H1 (cell line): Measurements from ENCODE around the gene RPS17. TPM values are rescaled to one million over a fixed set of nuclear protein-coding genes. Genes with fewer than 3 reads are reported as not detected.

Experiments used
- CTCF ChIA-PET: fragments of 300-600 bp; sonication (Branson Sonifier 250); formaldehyde crosslinking; loops from one replicate; lab custom pipeline; 2021; ENCODE audit not compliant: partially characterized antibody; lab: Charles Lee
- POLR2A ChIA-PET: fragments of 300-600 bp; sonication (Branson Sonifier 250); formaldehyde crosslinking; loops from one replicate; lab custom pipeline; 2021; ENCODE audit warnings: inconsistent platforms; ENCODE audit not compliant: partially characterized antibody; lab: Charles Lee
- DNase-seq, 2 experiments: peaks; one replicate each; pipeline versions ENCODE4 v3.0.0 to v3.0.0-alpha.2; 2010 to 2022; ENCODE audit warnings: low spot score in 2 of 2, low read depth in 1 of 2, mixed read lengths in 1 of 2
- FAIRE-seq: peaks from 2 replicates; lab custom pipeline; 2011; peaks lifted over from hg19 to GRCh38; lab: Jason Lieb, UNC
- H2AFZ ChIP-seq: 2 replicates; pipeline ENCODE4 v1.8.1; 2012; ENCODE audit warnings: low read length, inconsistent platforms
- H2AK5ac ChIP-seq: 2 replicates; pipeline ENCODE4 v1.6.1; 2013; ENCODE audit warnings: low read depth, low read length
- H2BK120ac ChIP-seq: replicated peaks from 2 replicates; pipeline ENCODE3; 2013; ENCODE audit warnings: low read depth, low read length, inconsistent platforms
- H2BK12ac ChIP-seq: 2 replicates; pipeline ENCODE4 v1.6.1; 2013; ENCODE audit warnings: low read depth, low read length
- H2BK15ac ChIP-seq: 2 replicates; pipeline ENCODE4 v1.6.1; 2013; ENCODE audit warnings: low read length
- H2BK20ac ChIP-seq: 2 replicates; pipeline ENCODE4 v1.6.1; 2013; ENCODE audit warnings: low read length
- H2BK5ac ChIP-seq: 2 replicates; pipeline ENCODE4 v1.6.1; 2013; ENCODE audit warnings: low read depth, low read length
- H3K14ac ChIP-seq: 2 replicates; pipeline ENCODE4 v1.6.1; 2013; ENCODE audit warnings: inconsistent platforms; ENCODE audit not compliant: insufficient read length
- H3K18ac ChIP-seq: 2 replicates; pipeline ENCODE4 v1.6.1; 2013; ENCODE audit warnings: low read length; ENCODE audit errors: extremely low read depth
- H3K23ac ChIP-seq: 2 replicates; pipeline ENCODE4 v1.6.1; 2013; ENCODE audit warnings: inconsistent platforms; ENCODE audit not compliant: insufficient read length
- H3K23me2 ChIP-seq: 2 replicates; pipeline ENCODE4 v1.6.1; 2013; ENCODE audit warnings: low read depth, low read length
- H3K27ac ChIP-seq: 2 replicates; pipeline ENCODE4 v1.6.1; 2011; ENCODE audit warnings: low read depth, low read length, inconsistent platforms
- H3K27me3 ChIP-seq, 4 experiments: replicated peaks in 1 of 4; 1 replicate in 1 of 4; 2 replicates in 3 of 4; pipeline versions ENCODE4 v1.6.1 to v1.8.1; 2011 to 2013; ENCODE audit warnings: low read length in 3 of 4, mild to moderate bottlenecking in 3 of 4, inconsistent platforms in 2 of 4, mixed read lengths in 2 of 4, moderate library complexity in 1 of 4; ENCODE audit not compliant: control insufficient read depth in 3 of 4, insufficient read depth in 3 of 4; ENCODE audit errors: extremely low read depth in 1 of 4
- H3K36me3 ChIP-seq, 4 experiments: 2 replicates each; pipeline versions ENCODE4 v1.6.1 to v1.8.1; 2011 to 2013; ENCODE audit warnings: mild to moderate bottlenecking in 4 of 4, low read length in 3 of 4, moderate library complexity in 2 of 4, control low read depth in 1 of 4, inconsistent platforms in 1 of 4; ENCODE audit not compliant: insufficient read depth in 4 of 4, control insufficient read depth in 2 of 4
- H3K4ac ChIP-seq: replicated peaks from 2 replicates; pipeline ENCODE3; 2013; ENCODE audit warnings: low read length, low read depth, mixed read lengths, inconsistent platforms; ENCODE audit not compliant: insufficient read length
- H3K4me1 ChIP-seq, 4 experiments: replicated peaks in 1 of 4; 1 replicate in 1 of 4; 2 replicates in 3 of 4; pipeline versions ENCODE4 v1.6.1 to v1.8.1; 2011 to 2013; ENCODE audit warnings: low read length in 3 of 4, inconsistent platforms in 2 of 4, mixed read lengths in 1 of 4; ENCODE audit not compliant: insufficient read depth in 4 of 4, control insufficient read depth in 3 of 4
- H3K4me2 ChIP-seq, 2 experiments: 2 replicates each; pipeline versions ENCODE4 v1.6.1 to v1.8.1; 2011 to 2013; ENCODE audit warnings: low read depth in 2 of 2, low read length in 2 of 2, control low read depth in 1 of 2, inconsistent platforms in 1 of 2, mild to moderate bottlenecking in 1 of 2; ENCODE audit not compliant: insufficient read depth in 1 of 2
- H3K4me3 ChIP-seq, 4 experiments: fragments of 200-600, 300-600 bp in 1 of 4; sonication (generic), shearing (Covaris generic), sonication (Bioruptor Twin) in 1 of 4; 2 replicates each; pipeline versions ENCODE4 v1.5.1 to v1.8.1; 2011 to 2016; ENCODE audit warnings: low read length in 4 of 4, low read depth in 3 of 4, control low read depth in 2 of 4, inconsistent platforms in 2 of 4, mild to moderate bottlenecking in 2 of 4, mixed read lengths in 1 of 4, moderate library complexity in 1 of 4; ENCODE audit not compliant: insufficient read depth in 2 of 4; ENCODE audit errors: extremely low read depth in 1 of 4
- H3K56ac ChIP-seq: replicated peaks from 2 replicates; pipeline ENCODE3; 2013; ENCODE audit warnings: low read depth, mild to moderate bottlenecking, mixed read lengths, low read length, inconsistent platforms; ENCODE audit not compliant: insufficient read length
- H3K79me1 ChIP-seq: 2 replicates; pipeline ENCODE4 v1.6.1; 2013; ENCODE audit warnings: low read depth, low read length, control low read depth
- H3K79me2 ChIP-seq, 2 experiments: 2 replicates each; pipeline versions ENCODE4 v1.6.1 to v1.8.1; 2012 to 2013; ENCODE audit warnings: low read length in 2 of 2, mild to moderate bottlenecking in 2 of 2, inconsistent platforms in 1 of 2; ENCODE audit not compliant: insufficient read depth in 2 of 2, control insufficient read depth in 1 of 2
- H3K9ac ChIP-seq, 4 experiments: replicated peaks in 1 of 4; 1 replicate in 1 of 4; 2 replicates in 3 of 4; pipeline versions ENCODE4 v1.6.1 to v1.8.1; 2011 to 2013; ENCODE audit warnings: low read depth in 3 of 4, low read length in 3 of 4, control low read depth in 2 of 4, mild to moderate bottlenecking in 2 of 4, moderate library complexity in 2 of 4, inconsistent platforms in 1 of 4; ENCODE audit errors: extremely low read depth in 1 of 4
- H3K9me3 ChIP-seq, 2 experiments: 2 replicates each; pipeline versions ENCODE4 v1.6.1 to v1.8.1; 2012 to 2013; ENCODE audit warnings: mild to moderate bottlenecking in 2 of 2, moderate library complexity in 2 of 2, control low read depth in 1 of 2, inconsistent platforms in 1 of 2, low read depth in 1 of 2, low read length in 1 of 2, mixed read lengths in 1 of 2; ENCODE audit not compliant: insufficient read depth in 2 of 2
- H4K20me1 ChIP-seq, 2 experiments: replicated peaks in 1 of 2; 2 replicates each; pipeline versions ENCODE3 to v1.8.1; 2011 to 2013; ENCODE audit warnings: inconsistent platforms in 2 of 2, low read length in 2 of 2, mild to moderate bottlenecking in 1 of 2; ENCODE audit not compliant: insufficient read depth in 2 of 2, control insufficient read depth in 1 of 2
- H4K5ac ChIP-seq: 2 replicates; pipeline ENCODE4 v1.6.1; 2013; ENCODE audit warnings: low read length, low read depth, mixed read lengths, inconsistent platforms; ENCODE audit not compliant: insufficient read length
- H4K8ac ChIP-seq: 2 replicates; pipeline ENCODE4 v1.8.0; 2013; ENCODE audit warnings: mild to moderate bottlenecking, moderate library complexity, low read length, inconsistent platforms; ENCODE audit not compliant: insufficient read depth; ENCODE audit errors: extremely low read depth
- H4K91ac ChIP-seq: replicated peaks from 2 replicates; pipeline ENCODE3; 2013; ENCODE audit warnings: low read length, mixed read lengths, inconsistent platforms; ENCODE audit not compliant: insufficient read length
- JUND ChIP-seq: IDR thresholded peaks from 2 replicates; pipeline ENCODE4 v1.6.1; 2011; ENCODE audit warnings: mild to moderate bottlenecking, improper control_type of control experiment, low read length
- KDM1A ChIP-seq: fragments of 200-600, 300-600 bp; sonication (generic); IDR thresholded peaks from 2 replicates; pipeline ENCODE4 v1.7.1; 2016; ENCODE audit warnings: mild to moderate bottlenecking, low read length, borderline replicate concordance
- MAFK ChIP-seq: IDR thresholded peaks from 2 replicates; pipeline ENCODE4 v1.6.1; 2012; ENCODE audit warnings: low read depth, mild to moderate bottlenecking, improper control_type of control experiment, low read length
- RBBP5 ChIP-seq: IDR thresholded peaks from 2 replicates; pipeline ENCODE4 v1.7.1; 2012; ENCODE audit warnings: low read depth, mild to moderate bottlenecking, inconsistent platforms, low read length, moderate library complexity, borderline replicate concordance
- SIRT6 ChIP-seq: IDR thresholded peaks from one replicate; pipeline ENCODE4 v1.7.1; 2012; ENCODE audit warnings: low read length, inconsistent platforms
- SIX5 ChIP-seq: IDR thresholded peaks from 2 replicates; pipeline ENCODE4 v1.6.1; 2011; ENCODE audit warnings: mild to moderate bottlenecking, low read depth, low read length
- ZNF274 ChIP-seq: IDR thresholded peaks from 2 replicates; pipeline ENCODE4 v1.7.0; 2012; ENCODE audit warnings: low read length, borderline replicate concordance; ENCODE audit errors: extremely low read depth
- WGBS, 2 experiments: shearing (Covaris generic) in 1 of 2; methylation state at CpG; one replicate each; pipeline versions ENCODE4 v1.1.6 to v1.1.7; 2013 to 2015; ENCODE audit warnings: low lambda C conversion rate in 2 of 2, mixed read lengths in 2 of 2, inconsistent platforms in 1 of 2, low coverage in 1 of 2, missing lambda C conversion rate in 1 of 2; ENCODE audit not compliant: insufficient replicate concordance in 2 of 2, insufficient coverage in 1 of 2, insufficient read length in 1 of 2; ENCODE audit errors: extremely low coverage in 1 of 2, missing lambda C conversion rate in 1 of 2; 5-methylcytosine and 5-hydroxymethylcytosine counted together
- polyA plus RNA-seq, 7 experiments: library from polyadenylated mRNA; depleted of rRNA in 3 of 7; stranded (reverse) in 5 of 7; unstranded in 2 of 7; fragments of >200 nt in 5 of 7; fragments of 200-250 nt in 2 of 7; gene quantifications; 1 replicate in 5 of 7; 2 replicates in 1 of 7; 4 replicates in 1 of 7; pipeline versions ENCODE4 v1.2.1 to v1.2.3, GENCODE V29; 2011 to 2013; ENCODE audit warnings: missing spikeins in 2 of 7, mixed read lengths in 2 of 7
- total RNA-seq: library from RNA; stranded (reverse); fragmentation: NEBNext Ultra II Directional; extraction: Animal tissue kit (Norgen Biotek cat#: 25700); gene quantifications from 2 replicates; pipeline ENCODE4 v1.2.1, GENCODE V29; 2021

RPS17 gene
- total and polyA plus RNA-seq, 2 of the 8 experiments (the other 6 are each of a cell fraction or from before 2014, with no cell fraction given): 2,416 to 5,590 TPM

DNA sequence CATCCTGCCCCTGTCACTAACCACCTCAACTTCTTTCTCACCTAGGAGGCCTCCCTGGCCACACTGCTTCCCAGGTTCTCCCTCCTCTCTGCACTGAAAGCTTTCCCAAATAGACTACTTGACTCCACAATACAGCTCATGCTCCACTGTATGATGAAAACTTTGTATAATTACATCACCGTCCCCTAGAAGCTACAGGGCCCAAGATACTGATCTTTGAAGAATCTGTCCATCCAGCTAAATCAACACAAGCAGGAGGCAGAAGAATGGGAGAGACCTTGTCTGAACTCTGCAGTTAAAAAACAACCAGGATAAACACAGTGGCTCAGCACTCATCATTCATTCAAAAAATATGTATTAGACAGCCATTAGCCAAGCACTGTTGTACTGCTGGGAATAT lies 26.4 kb upstream of the RPS17 start:
- no peak overlapping the region for H3K23ac ChIP-seq
- no peak overlapping the region for H3K4ac ChIP-seq
- TF ChIP-seq RBBP5 (no peak), SIX5 (no peak), JUND (no peak), ZNF274 (no peak), SIRT6 (no peak), KDM1A (no peak), MAFK (no peak)
- H3K4me3 ChIP-seq: no peak overlapping the region
- H2BK20ac ChIP-seq: no peak overlapping the region
- no peaks in the 10 kb centered on the region for H3K9me3 ChIP-seq
- H3K36me3 ChIP-seq: no peaks in the 10 kb centered on the region
- no peak overlapping the region for H2BK15ac ChIP-seq
- H2AK5ac ChIP-seq: no peak overlapping the region
- no peak for DNase-seq
- peaks cover 2% of the 10 kb centered on the region for H3K23me2 ChIP-seq
- H2AFZ ChIP-seq: no peak overlapping the region
- WGBS, 2 experiments: 95% methylated on average over 1 of the region's 1 CpG; no CpG with 5 or more reads in 1 of the 2 experiments
- H4K91ac ChIP-seq: no peak overlapping the region
- H3K9ac ChIP-seq: no peak overlapping the region
- peaks cover 8 to 11% (median 9%) of the 10 kb centered on the region in 4 experiments for H3K4me1 ChIP-seq
- H3K79me1 ChIP-seq: no peaks in the 10 kb centered on the region
- CTCF ChIA-PET: interaction anchor here (1.1 to 2.4 kb wide), 4 partner anchors 9 to 26 kb away, joined by 4 to 8 read pairs (median 4); partner anchors contain the start of gene RPS17
- no peak overlapping the region for H2BK5ac ChIP-seq
- no peak overlapping the region for H2BK12ac ChIP-seq
- no peaks in the 10 kb centered on the region for H4K20me1 ChIP-seq
- H3K56ac ChIP-seq: no peak overlapping the region
- H3K27me3 ChIP-seq: no peaks in the 10 kb centered on the region
- no peak overlapping the region for H4K8ac ChIP-seq
- no peak overlapping the region for H2BK120ac ChIP-seq
- no peak overlapping the region for H3K14ac ChIP-seq
- no peak overlapping the region for H3K4me2 ChIP-seq
- H3K27ac ChIP-seq: no peak overlapping the region
- no peak overlapping the region for H4K5ac ChIP-seq
- no peak overlapping the region for H3K18ac ChIP-seq
- no peak for FAIRE-seq
- POLR2A ChIA-PET: interaction anchor here (4.7 kb wide), 1 partner anchor 28 kb away, joined by 35 read pairs; the partner anchor contains the start of gene RPS17
- no peaks in the 10 kb centered on the region for H3K79me2 ChIP-seq
